B cell (primary cell): ENCODE data around the gene NFILZ.

Experiments used
- EZH2 ChIP-seq: IDR thresholded peaks from 2 replicates; pipeline ENCODE4 v1.6.1; 2012; ENCODE audit warnings: borderline replicate concordance, low read depth, mild to moderate bottlenecking, moderate library complexity, low read length; ENCODE audit not compliant: insufficient read depth, poor library complexity, severe bottlenecking
- TF ChIP-seq, protein P1 (sequence below): fragments of 200-600 bp; IDR thresholded peaks from one replicate; pipeline ENCODE4 v1.8.0; 2022; ENCODE audit warnings: antibody characterized with exemption, mild to moderate bottlenecking

DNA sequence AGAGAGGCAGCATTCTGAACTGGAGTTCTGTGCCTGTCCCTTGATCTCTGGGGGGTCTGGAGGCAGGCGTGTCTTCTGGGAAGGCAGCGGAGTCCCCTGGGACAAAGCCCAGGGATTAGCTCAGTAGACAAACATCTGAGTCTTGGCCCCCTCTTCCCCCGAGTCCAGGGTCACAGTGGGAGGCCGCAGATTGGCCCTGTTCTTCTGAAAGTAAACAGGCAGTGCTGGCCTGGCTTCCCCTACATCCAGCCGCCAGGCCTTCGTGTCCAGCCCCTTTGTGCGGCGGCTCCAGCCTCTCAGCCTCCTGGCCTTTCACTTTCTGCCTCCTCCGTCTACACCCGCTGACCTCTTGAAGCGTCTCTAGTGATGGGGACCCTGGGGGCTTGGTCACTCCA is 989 bp downstream of the NFILZ start:
- TF ChIP-seq, protein P1, sequence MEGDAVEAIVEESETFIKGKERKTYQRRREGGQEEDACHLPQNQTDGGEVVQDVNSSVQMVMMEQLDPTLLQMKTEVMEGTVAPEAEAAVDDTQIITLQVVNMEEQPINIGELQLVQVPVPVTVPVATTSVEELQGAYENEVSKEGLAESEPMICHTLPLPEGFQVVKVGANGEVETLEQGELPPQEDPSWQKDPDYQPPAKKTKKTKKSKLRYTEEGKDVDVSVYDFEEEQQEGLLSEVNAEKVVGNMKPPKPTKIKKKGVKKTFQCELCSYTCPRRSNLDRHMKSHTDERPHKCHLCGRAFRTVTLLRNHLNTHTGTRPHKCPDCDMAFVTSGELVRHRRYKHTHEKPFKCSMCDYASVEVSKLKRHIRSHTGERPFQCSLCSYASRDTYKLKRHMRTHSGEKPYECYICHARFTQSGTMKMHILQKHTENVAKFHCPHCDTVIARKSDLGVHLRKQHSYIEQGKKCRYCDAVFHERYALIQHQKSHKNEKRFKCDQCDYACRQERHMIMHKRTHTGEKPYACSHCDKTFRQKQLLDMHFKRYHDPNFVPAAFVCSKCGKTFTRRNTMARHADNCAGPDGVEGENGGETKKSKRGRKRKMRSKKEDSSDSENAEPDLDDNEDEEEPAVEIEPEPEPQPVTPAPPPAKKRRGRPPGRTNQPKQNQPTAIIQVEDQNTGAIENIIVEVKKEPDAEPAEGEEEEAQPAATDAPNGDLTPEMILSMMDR: no peak
- no peak for TF ChIP-seq EZH2
